Measurements from ENCODE around the gene FSTL4.

DNA sequence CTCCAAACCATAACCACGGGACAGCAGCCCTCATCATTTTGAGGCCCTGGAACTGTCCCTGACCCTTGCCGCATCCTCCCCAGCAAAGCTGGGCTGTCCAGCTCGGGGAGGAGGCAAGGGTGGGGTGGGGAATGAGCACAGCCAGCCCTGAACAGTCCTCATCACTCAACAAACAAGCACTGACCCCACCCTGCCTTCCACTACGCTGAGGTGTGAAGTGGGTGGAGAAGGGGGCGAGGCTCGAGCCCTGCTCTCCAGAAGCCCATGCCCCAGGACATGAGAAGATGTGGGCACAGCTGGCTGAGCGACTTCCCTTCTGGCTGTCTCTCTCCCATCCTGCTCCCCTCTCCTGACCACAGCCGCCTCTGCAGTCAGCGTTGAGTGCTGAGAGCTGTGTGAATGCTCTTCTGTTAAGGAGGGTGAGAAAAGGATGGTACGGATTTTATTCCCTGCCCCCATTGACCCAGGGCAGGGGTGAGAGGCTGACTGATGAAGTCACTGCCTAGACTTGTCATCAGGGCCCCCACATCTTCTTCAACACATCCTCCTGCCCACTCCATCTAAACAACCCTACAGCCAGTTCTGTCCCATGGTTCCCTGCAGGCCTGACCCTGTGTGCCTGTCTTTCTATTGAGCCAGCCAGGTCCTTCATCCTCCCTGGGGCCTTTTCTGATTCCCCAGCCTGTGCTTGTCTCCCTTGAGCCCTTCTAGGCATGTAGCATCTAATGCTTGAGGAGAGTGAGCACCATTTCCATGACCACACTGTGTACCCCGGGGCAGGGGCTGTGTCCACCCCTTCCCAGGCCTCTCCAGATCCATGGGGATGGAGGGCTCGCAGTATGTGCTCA, 276.0 kb downstream of the FSTL4 start:
- TF ChIP-seq EZH2 (IDR thresholded peaks at IDR 0.05; ENCODE audit: borderline replicate concordance) (no peak), EZH2phosphoT487 (IDR thresholded peaks at IDR 0.05; ENCODE audit: low read depth, severe bottlenecking, unreplicated experiment) (no peak)
- TF ChIP-seq, protein P1, sequence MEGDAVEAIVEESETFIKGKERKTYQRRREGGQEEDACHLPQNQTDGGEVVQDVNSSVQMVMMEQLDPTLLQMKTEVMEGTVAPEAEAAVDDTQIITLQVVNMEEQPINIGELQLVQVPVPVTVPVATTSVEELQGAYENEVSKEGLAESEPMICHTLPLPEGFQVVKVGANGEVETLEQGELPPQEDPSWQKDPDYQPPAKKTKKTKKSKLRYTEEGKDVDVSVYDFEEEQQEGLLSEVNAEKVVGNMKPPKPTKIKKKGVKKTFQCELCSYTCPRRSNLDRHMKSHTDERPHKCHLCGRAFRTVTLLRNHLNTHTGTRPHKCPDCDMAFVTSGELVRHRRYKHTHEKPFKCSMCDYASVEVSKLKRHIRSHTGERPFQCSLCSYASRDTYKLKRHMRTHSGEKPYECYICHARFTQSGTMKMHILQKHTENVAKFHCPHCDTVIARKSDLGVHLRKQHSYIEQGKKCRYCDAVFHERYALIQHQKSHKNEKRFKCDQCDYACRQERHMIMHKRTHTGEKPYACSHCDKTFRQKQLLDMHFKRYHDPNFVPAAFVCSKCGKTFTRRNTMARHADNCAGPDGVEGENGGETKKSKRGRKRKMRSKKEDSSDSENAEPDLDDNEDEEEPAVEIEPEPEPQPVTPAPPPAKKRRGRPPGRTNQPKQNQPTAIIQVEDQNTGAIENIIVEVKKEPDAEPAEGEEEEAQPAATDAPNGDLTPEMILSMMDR (IDR thresholded peaks at IDR 0.05; ENCODE audit: poor library complexity), result no peak
